ENCODE measurements around the gene RHOT2.

- TF ChIP-seq CTCF (IDR thresholded peaks at IDR 0.05) (no peak), POLR2A (IDR thresholded peaks at IDR 0.05) (no peak)
Measured at GRCh38 chr16:625977-626765, 41.8 kb upstream of the RHOT2 start.
